Activated T-helper 2 cell treated with anti-CD3 and anti-CD28 coated beads, Interferon-gamma antibody, Interleukin-2, Interleukin-4, amounts not matched to agents 10 μg/mL and 5 μg/mL and 100 μg/mL, durations not matched to agents 14 hours and 24 hours and 36 hours (primary cell): ENCODE measurements around the gene EVI5. TPM values are rescaled to one million over a fixed set of nuclear protein-coding genes. Genes with fewer than 3 reads are reported as not detected.
A peak's percentile ranks its signal among the peaks of the same experiment; 100 is the strongest.

Experiments
- DNase-seq: peaks from one replicate; pipeline ENCODE4 v3.0.0; 2021; ENCODE audit warnings: low spot score
- H3K27ac Mint-ChIP-seq: one replicate; pipeline ENCODE4 v1.8.0; 2021; ENCODE audit warnings: mixed read lengths
- H3K27me3 Mint-ChIP-seq: one replicate; pipeline ENCODE4 v1.8.0; 2021; ENCODE audit warnings: low read depth, mixed read lengths
- H3K36me3 Mint-ChIP-seq: one replicate; pipeline ENCODE4 v1.8.0; 2021; ENCODE audit warnings: low read depth, mixed read lengths
- H3K4me1 Mint-ChIP-seq: one replicate; pipeline ENCODE4 v1.8.0; 2021; ENCODE audit warnings: low read depth, mixed read lengths
- H3K4me3 Mint-ChIP-seq: one replicate; pipeline ENCODE4 v1.8.0; 2021; ENCODE audit warnings: low read depth, mild to moderate bottlenecking, moderate library complexity, mixed read lengths
- H3K9me3 Mint-ChIP-seq: one replicate; pipeline ENCODE4 v1.8.0; 2021; ENCODE audit warnings: mixed read lengths
- intact Hi-C: fragments of 100-400 bp; cut with micrococcal nuclease; formaldehyde crosslinking; loops from one replicate; pipeline ENCODE4 v1.15.1; 2023
- total RNA-seq: library from RNA; stranded (reverse); gene quantifications from 2 replicates; pipeline ENCODE4 v1.2.3, GENCODE V29; 2022

Gene EVI5
- total RNA-seq, 1 donor from 2014 or later: 60.8 TPM

GRCh38 chr1:92479587-92479986 lies 305.3 kb downstream of the EVI5 start:
- intact Hi-C loops: no loop called here
- peaks cover 97% of the 10 kb centered on the region for H3K36me3 Mint-ChIP-seq
- DNase-seq: no peak

GRCh38 chr1:92478393-92478792 lies 306.5 kb downstream of the EVI5 start:
- peak overlapping the region; percentile 84 for H3K4me3 Mint-ChIP-seq
- H3K4me1 Mint-ChIP-seq: peaks cover 75% of the 10 kb centered on the region
- peak; percentile 9 for DNase-seq
- H3K36me3 Mint-ChIP-seq: peaks cover 97% of the 10 kb centered on the region
- no peaks in the 10 kb centered on the region for H3K9me3 Mint-ChIP-seq
- no peaks in the 10 kb centered on the region for H3K27me3 Mint-ChIP-seq
- intact Hi-C loops: no loop called here
- peak overlapping the region; percentile 97 for H3K27ac Mint-ChIP-seq

More at GRCh38 chr1:92479587-92479986, 305.3 kb downstream of the EVI5 start:
- peaks cover 66% of the 10 kb centered on the region for H3K4me1 Mint-ChIP-seq
- H3K4me3 Mint-ChIP-seq: peak overlapping the region; percentile 84
- no peaks in the 10 kb centered on the region for H3K27me3 Mint-ChIP-seq
- H3K9me3 Mint-ChIP-seq: no peaks in the 10 kb centered on the region
- H3K27ac Mint-ChIP-seq: peak overlapping the region; percentile 97

- Mint-ChIP-seq H3K36me3 (peaks cover 96% of the 10 kb centered on the region), H3K27ac (peak overlapping the region; percentile 91), H3K27me3 (no peaks in the 10 kb centered on the region), H3K4me3 (peak overlapping the region; percentile 70), H3K9me3 (no peaks in the 10 kb centered on the region), H3K4me1 (peaks cover 78% of the 10 kb centered on the region)
- peak; percentile 62 for DNase-seq
- intact Hi-C loops: loop anchor here (1.0 kb wide), 1 partner anchor 10 kb away; the partner anchor contains the start of gene GFI1
These were observed 308.8 kb downstream of the EVI5 start for GRCh38 chr1:92476071-92476631.

GRCh38 chr1:92475029-92475428 lies 309.9 kb downstream of the EVI5 start:
- Mint-ChIP-seq H3K27me3 (no peaks in the 10 kb centered on the region), H3K9me3 (no peaks in the 10 kb centered on the region), H3K4me1 (peaks cover 81% of the 10 kb centered on the region), H3K36me3 (peaks cover 98% of the 10 kb centered on the region), H3K4me3 (peak overlapping the region; percentile 37), H3K27ac (peak overlapping the region; percentile 91)
- DNase-seq: no peak
- intact Hi-C loops: loop anchor here (2.0 kb wide), 2 partner anchors 108 to 156 kb away; no protein-coding TSS in a partner anchor

GRCh38 chr1:92473781-92474495 lies 311.0 kb downstream of the EVI5 start:
- H3K36me3 Mint-ChIP-seq: peaks cover 95% of the 10 kb centered on the region
- H3K27me3 Mint-ChIP-seq: no peaks in the 10 kb centered on the region
- intact Hi-C loops: loop anchor here (2.0 kb wide), 2 partner anchors 107 to 155 kb away; no protein-coding TSS in a partner anchor
- H3K27ac Mint-ChIP-seq: peak overlapping the region; percentile 91
- peak overlapping the region; percentile 22 for H3K4me3 Mint-ChIP-seq
- H3K9me3 Mint-ChIP-seq: no peaks in the 10 kb centered on the region
- peak; percentile 25 for DNase-seq
- H3K4me1 Mint-ChIP-seq: peaks cover 76% of the 10 kb centered on the region

GRCh38 chr1:92470216-92470615 lies 314.7 kb downstream of the EVI5 start:
- Mint-ChIP-seq H3K4me3 (no peak overlapping the region), H3K9me3 (no peaks in the 10 kb centered on the region), H3K27ac (peak overlapping the region; percentile 60), H3K27me3 (no peaks in the 10 kb centered on the region), H3K4me1 (peaks cover 61% of the 10 kb centered on the region), H3K36me3 (peaks cover 84% of the 10 kb centered on the region)
- DNase-seq: no peak
- intact Hi-C loops: no loop called here

GRCh38 chr1:92466683-92467352 lies 318.1 kb downstream of the EVI5 start:
- peaks cover 57% of the 10 kb centered on the region for H3K4me1 Mint-ChIP-seq
- peak overlapping the region; percentile 50 for H3K27ac Mint-ChIP-seq
- H3K36me3 Mint-ChIP-seq: peaks cover 59% of the 10 kb centered on the region
- no peaks in the 10 kb centered on the region for H3K27me3 Mint-ChIP-seq
- DNase-seq: no peak
- intact Hi-C loops: no loop called here
- no peak overlapping the region for H3K4me3 Mint-ChIP-seq
- no peaks in the 10 kb centered on the region for H3K9me3 Mint-ChIP-seq

- no peaks in the 10 kb centered on the region for H3K27me3 Mint-ChIP-seq
- intact Hi-C loops: no loop called here
- no peaks in the 10 kb centered on the region for H3K9me3 Mint-ChIP-seq
- no peak for DNase-seq
- H3K4me1 Mint-ChIP-seq: peaks cover 61% of the 10 kb centered on the region
- H3K4me3 Mint-ChIP-seq: peak overlapping the region; percentile 15
- H3K27ac Mint-ChIP-seq: peak overlapping the region; percentile 86
- peaks cover 45% of the 10 kb centered on the region for H3K36me3 Mint-ChIP-seq
These were observed 319.7 kb downstream of the EVI5 start for GRCh38 chr1:92465256-92465647.

- DNase-seq: no peak
- intact Hi-C loops: loop anchor here (5.0 kb wide), 1 partner anchor 52 kb away; no protein-coding TSS in a partner anchor
These were observed 320.2 kb downstream of the EVI5 start for GRCh38 chr1:92464588-92465255.

GRCh38 chr1:92461364-92462097 lies 323.4 kb downstream of the EVI5 start:
- no peaks in the 10 kb centered on the region for H3K9me3 Mint-ChIP-seq
- H3K27me3 Mint-ChIP-seq: no peaks in the 10 kb centered on the region
- DNase-seq: no peak
- intact Hi-C loops: loop anchor here (5.0 kb wide), 1 partner anchor 49 kb away; no protein-coding TSS in a partner anchor
- H3K4me3 Mint-ChIP-seq: no peak overlapping the region
- H3K27ac Mint-ChIP-seq: peak overlapping the region; percentile 47
- H3K4me1 Mint-ChIP-seq: peaks cover 56% of the 10 kb centered on the region
- H3K36me3 Mint-ChIP-seq: peaks cover 21% of the 10 kb centered on the region

More at GRCh38 chr1:92464588-92465255, 320.2 kb downstream of the EVI5 start:
- peaks cover 64% of the 10 kb centered on the region for H3K4me1 Mint-ChIP-seq
- peaks cover 41% of the 10 kb centered on the region for H3K36me3 Mint-ChIP-seq
- peak overlapping the region; percentile 86 for H3K27ac Mint-ChIP-seq
- no peaks in the 10 kb centered on the region for H3K9me3 Mint-ChIP-seq
- H3K4me3 Mint-ChIP-seq: peak overlapping the region; percentile 15
- H3K27me3 Mint-ChIP-seq: no peaks in the 10 kb centered on the region

- Mint-ChIP-seq H3K9me3 (no peaks in the 10 kb centered on the region), H3K27ac (peak overlapping the region; percentile 79), H3K4me3 (no peak overlapping the region), H3K4me1 (peaks cover 46% of the 10 kb centered on the region), H3K27me3 (no peaks in the 10 kb centered on the region), H3K36me3 (peaks cover 6% of the 10 kb centered on the region)
- DNase-seq: no peak
- intact Hi-C loops: loop anchor here (5.0 kb wide), 1 partner anchor 48 kb away; no protein-coding TSS in a partner anchor
These were observed 325.0 kb downstream of the EVI5 start for GRCh38 chr1:92459871-92460320.
